ENCODE data around the gene PRICKLE3. TPM values are rescaled to one million over a fixed set of nuclear protein-coding genes. Genes with fewer than 3 reads are reported as not detected.
"Not testable (repeated sequence)": the region's sequence is repeated elsewhere in the genome, so short reads cannot be mapped to it uniquely, and the experiment has no call there.

PRICKLE3 gene
- total RNA-seq, 1 donor from 2014 or later = 4.5 TPM

DNA sequence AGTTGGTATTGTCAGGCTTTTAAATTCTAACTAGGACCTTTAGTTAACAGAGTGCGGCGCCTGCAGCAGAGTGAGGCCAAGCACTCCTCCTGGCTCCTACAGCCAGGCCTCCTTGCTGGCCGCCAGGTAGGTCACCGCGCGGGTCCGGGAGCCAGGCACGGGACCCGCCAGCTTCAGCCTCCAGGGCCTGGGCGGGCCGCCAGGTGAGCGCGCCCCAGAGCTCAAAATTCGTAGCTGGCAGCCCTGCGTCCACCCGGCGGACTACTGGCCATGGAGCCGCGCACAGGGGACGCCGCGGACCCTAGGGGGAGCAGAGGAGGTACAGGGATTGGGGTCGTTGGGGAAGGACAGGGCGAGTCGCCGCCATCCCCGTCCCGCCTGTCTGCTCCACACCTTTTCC, 23.6 kb downstream of the PRICKLE3 start, which contains the start of gene MAGIX:
MAGIX (plus strand) TSS at position 139 of the 400 bp plus-strand sequence; CDS start at position 271, 132 bp downstream.
- ATAC-seq = peak; percentile 67
- peak; percentile 79 for DNase-seq (ENCODE audit: low spot score)

DNA sequence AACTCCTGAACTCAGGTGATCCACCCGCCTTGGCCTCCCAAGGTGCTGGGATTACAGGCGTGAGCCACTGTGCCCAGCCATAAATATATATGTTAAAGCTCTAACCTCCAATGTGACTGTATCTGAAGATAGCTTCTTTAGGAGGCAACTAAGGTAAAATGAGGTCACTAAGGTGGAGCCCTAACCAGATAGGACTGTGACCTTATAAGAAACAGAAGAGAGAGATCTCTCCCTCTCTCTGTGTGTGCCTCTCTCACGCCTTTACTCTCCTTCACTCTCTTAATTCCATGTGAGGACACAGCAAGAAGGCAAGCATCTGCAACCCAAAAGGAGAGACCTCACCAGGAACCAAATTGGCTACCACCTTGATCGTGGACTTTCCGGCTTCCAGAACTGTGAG, 24.5 kb downstream of the PRICKLE3 start:
- DNase-seq (ENCODE audit: low spot score) (no peak), ATAC-seq (no peak)

DNA sequence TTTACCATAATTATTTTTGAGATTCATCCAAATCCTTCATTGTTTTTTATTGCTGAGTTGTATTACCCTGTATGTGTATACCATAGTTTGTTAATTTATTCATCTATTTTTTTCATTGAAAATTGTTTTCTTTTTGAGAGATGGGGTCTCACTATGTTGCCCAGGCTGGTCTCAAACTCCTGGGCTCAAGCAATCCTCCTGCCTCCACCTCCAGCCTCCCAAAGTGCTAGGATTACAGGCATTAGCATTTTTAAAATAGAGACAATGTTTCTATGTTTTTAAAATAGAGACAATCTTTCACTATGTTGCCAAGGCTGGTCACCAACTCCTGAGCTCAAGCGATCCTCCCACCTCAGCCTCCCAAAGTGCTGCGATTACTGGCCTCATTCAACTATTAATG, 25.3 kb downstream of the PRICKLE3 start:
- no peak for DNase-seq (ENCODE audit: low spot score)
- no peak for ATAC-seq

DNA sequence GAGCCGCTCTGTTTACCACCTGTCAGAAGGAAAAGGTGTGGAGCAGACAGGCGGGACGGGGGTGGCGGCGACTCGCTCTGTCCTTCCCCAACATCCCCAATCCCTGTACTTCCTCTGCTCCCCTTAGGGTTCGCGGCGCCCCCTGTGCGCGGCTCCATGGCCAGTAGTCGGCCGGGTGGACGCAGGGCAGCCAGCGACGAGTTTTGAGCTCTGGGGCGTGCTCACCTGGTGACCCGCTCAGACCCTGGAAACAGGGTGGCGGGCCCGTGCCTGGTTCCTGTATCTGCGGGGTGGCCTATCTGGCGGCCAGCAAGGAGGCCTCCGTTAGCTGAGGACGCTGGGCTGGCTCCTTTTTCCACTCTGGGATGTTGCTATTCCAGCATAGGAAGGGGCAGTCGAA, 29.0 kb downstream of the PRICKLE3 start:
- no peak for DNase-seq (ENCODE audit: low spot score)
- no peak for ATAC-seq

DNA sequence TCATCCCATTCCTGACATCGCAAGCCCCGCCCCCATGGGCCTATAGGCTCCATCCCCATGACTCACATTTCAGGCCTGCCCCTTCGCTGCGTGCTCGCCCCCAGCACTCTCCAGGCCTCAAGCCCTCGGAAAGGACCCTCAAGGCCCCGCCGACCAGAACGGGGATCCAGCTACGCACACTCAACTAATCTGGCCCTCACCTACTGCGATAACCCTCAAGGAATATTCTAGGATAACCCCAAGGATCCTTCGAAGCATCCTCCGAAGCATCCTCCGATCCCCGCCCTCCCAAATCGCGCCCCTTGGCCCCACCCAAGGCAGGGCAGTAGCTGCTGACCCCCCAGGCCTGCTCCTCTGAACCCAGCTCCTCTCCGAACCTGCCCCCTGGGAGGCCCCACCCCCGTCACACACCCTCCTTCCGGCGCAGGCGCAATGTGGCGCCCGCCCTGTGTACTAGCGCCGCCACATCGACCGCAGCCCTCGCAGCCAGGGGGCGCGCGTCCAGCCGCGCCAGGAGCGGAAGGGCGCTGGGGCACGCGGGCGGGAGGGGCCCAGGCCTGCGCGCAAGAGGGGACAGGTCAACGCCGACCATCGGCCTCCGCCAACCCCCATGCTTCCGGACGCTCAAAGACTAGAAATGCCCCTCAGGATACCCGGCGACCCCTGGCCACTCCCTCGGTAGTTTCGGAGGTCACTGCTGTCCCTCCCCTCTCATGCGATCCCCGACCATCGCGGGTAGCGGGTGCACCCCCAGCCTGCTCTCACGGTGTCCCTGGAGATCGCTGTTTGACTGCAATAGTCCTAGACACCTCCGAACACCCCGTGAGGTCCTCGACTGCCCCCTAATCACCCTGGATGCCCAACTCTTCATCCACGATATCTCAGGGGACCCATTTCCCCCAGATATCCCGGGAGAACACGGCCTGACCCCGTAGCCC, 30.0 kb downstream of the PRICKLE3 start:
- ATAC-seq = peak; percentile 96

DNA sequence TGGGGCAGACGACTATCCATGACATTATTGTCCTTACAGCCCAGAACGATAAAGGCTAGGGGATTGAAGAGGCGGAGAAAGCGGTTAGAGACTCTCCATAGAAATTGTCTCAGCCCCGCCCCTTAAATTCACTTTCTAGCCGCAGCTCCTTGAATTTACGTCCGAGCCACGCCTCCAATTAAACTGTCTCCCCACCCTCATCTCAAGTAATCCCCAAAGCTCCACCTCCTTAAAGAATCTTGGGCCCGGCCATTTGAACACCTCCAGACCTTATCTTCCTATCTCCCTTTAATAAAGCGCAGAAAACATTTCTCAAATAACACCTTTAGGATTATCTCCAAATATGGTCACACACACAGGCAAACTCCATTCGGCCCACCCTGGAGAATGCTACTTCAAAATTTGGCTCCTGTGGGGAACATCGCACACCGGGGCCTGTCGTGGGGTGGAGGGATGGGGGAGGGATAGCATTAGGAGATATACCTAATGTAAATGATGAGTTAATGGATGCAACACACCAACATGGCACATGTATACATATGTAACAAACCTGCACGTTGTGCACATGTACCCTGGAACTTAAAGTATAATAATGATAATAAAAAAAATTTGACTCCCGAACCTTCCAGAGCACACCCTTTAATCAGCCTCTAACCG, 30.8 kb downstream of the PRICKLE3 start:
- DNase-seq (ENCODE audit: low spot score) = no peak
- no peak for ATAC-seq

More for the DNA sequence above, 30.0 kb downstream of the PRICKLE3 start:
- DNase-seq (ENCODE audit: low spot score) = peak; percentile 89

DNA sequence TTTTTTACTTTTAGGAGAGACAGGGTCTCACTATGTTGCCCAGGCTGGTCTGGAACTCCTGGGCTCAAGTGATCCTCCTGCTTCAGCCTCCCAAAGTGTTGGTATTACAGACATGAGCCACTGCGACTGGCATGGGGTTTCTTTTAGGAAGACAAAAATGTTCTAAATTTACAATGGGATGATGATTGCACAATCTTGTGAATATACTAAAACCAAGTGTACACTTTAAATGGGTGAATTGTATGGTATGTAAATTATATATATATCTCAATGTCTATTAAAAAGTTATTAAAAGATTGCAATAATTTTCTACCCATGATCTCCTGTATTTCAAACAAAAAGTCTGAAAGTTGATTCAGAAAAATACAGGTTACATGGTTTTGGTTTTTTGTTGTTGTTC, 32.7 kb downstream of the PRICKLE3 start:
- DNase-seq (ENCODE audit: low spot score) (no peak), ATAC-seq (no peak)

DNA sequence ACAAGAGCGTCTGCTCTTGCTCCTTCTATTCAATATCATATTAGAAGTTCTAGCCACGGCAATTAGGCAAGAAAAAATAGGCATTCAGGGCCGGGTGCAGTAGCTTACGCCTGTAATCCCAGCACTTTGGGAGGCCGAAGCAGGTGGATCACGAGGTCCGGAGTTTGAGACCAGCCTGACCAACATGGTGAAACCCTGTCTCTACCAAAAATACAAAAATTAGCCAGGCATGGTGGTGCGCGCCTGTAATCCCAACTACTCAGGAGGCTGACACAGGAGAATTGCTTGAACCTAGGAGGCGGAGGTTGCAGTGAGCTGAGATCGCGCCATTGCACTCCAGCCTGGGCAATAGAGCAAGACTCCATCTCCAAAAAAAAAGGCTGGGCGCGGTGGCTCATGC, 36.9 kb downstream of the PRICKLE3 start:
- not testable (repeated sequence) for ATAC-seq; DNase-seq (ENCODE audit: low spot score)

DNA sequence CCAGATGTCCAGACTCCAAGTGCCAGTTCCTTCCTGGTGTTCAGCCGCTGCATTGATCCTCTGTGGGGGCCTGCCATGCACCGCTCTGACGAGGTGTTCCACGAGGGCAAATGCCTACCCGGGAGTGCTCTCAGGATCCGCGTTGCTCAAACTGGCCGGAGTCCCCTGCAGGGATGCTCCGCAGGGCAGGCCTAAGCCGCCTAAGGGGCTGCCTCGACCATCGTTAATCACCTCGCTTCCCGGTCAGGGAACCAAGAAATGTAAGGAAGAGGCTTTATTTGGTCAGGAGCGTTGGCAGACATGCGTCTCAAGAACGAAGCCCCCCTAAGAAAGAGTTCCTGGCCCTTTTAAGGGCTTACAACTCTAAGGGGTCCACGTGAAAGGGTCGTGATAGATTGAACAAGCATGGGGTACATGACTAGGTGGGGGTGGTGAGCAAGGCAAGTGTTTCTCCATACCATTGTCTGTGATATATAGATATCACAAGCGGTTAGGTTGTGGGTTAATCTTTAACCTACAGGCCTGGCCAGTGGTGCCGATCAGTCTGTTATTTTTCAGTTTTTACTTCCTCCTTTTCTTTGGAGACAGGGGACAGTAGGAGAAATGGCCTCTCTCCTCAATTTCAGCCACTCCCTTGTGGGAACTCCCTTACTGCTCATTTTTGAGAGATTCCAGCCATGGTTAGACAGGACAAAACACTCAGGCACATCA, 37.6 kb downstream of the PRICKLE3 start:
- not testable (repeated sequence) for ATAC-seq; DNase-seq (ENCODE audit: low spot score)

DNA sequence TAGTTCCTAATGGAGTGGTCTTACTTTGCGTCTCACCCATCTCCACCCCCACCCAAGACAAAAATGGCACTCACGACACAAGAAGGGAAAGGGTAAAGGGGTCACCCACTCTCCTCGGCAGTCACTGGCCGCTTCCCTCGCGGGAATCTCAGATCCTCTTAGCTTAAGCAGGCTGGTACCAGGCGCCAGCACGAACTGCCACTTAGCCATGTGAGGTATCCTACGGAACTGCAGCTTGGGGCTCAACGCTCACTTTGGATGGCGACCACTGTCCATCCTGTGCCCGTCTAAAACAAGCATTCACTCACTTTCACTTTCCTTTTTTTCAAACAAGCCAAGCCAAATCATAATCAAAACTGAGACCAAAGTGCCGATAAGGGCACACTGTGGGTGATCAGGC, 38.2 kb downstream of the PRICKLE3 start:
- DNase-seq (ENCODE audit: low spot score) (no peak), ATAC-seq (no peak)

DNA sequence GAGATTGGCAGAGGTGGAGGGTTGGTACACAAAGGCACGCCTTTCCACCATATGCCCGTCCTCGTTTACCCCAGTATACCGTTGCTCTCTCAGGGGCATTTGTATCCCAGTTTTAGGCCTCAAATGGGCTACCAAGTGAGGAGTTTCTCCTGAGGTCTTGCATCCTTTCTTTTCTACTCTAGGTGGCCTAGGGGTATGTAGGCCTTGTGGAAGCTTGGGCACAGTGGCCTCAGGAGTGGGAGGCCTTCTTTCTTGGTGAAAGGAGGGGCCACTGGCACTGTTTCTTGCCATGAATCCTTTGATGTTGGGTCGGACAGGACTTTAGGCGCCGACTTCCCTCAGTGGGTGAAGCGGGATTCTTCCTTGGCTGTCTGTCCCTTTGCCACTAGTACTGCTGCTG, 38.9 kb downstream of the PRICKLE3 start:
- no peak for DNase-seq (ENCODE audit: low spot score)
- no peak for ATAC-seq

DNA sequence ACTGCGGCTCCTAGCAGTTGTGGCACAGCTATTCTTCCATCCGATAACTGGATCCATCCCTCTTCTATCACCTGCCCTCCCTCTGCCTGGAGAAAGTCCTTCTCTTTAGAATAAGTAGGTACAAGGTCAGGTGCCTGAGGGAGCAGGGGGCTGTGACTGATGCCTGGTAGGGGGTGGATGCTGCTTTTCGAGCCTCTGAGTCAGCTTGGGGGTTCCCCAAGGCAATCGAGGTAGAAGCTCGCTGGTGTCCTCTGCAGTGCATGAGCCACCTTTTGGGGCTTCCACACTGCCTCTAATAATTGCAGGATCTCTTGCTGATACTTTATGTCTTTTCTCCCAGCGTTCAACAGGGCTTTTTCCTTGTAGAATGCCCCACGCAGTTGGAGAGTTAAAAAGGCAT, 43.0 kb downstream of the PRICKLE3 start:
- ATAC-seq; DNase-seq (ENCODE audit: low spot score): not testable (repeated sequence)

DNA sequence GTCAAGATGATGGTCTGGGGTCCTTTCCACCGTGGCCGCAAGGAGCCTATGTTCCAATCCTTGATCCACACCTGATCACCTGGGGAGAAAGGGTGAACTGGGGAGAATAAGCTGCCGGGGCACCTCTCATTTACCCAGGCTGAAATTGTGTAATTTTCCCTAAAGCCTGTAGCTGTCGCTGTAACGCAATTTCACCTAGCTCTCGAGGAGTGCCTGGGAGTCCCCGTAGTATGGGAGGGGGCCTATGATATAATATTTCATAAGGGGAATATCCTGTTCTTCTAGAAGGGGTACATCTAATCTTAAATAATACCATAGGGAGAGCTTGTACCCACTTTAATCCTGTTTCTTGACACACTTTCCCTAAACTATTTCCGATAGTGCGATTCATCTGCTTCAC, 43.9 kb downstream of the PRICKLE3 start:
- not testable (repeated sequence) for DNase-seq (ENCODE audit: low spot score)
- ATAC-seq = peak; percentile 31

DNA sequence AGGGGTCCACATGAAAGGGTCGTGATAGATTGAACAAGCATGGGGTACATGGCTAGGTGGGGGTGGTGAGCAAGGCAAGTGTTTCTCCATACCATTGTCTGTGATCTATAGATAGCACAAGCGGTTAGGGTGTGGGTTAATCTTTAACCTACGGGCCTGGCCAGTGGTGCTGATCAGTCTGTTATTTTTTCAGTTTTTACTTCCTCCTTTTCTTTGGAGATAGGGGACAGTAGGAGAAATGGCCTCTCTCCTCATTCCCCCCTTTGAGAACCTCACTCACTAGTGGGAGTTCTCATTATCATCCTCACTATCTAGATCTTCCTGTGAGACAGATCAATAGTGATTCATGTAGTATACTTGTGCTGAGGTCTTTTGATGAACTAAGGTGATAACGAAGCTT, 46.5 kb downstream of the PRICKLE3 start:
- DNase-seq (ENCODE audit: low spot score) (no peak), ATAC-seq (no peak)

DNA sequence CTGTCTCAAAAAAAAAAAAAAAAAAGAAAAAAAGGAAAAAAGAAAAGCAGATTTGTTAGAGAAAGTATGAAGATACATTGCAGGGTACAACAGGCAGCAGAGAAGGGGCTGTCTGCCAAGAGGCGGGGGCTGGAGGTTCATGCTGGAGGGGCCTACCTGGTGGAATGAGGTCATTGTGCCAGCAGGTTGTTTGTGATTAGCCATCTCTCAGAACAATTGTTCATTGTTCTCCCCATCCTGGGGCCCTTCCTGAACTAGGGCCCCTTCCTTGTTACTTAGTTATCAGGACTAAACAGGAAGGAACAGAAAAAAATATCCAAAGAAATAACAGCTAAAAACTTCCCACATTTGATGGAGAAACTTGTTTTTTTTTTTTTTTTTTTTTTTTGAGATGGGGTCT, 48.7 kb downstream of the PRICKLE3 start:
- DNase-seq (ENCODE audit: low spot score) (no peak), ATAC-seq (no peak)

DNA sequence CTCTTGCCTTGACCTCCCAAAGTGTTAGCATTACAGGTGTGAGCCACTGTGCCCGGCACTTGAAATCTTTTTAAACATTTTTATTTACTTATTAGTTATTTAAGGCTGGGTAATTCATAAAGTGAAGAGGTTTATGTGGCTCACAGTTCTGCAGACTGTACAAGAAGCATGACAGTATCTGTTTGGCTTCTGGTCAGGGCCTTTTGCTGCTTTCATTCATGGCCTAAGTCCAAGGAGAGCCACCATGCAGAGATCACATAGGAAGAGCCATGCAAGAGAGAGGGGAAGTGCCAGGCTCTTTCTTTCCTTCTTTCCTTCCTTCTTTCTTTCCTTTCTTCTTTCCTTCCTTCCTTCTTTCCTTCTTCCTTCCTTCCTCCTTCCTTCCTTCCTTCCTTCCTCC, 52.4 kb downstream of the PRICKLE3 start:
- ATAC-seq (no peak), DNase-seq (ENCODE audit: low spot score) (no peak)

DNA sequence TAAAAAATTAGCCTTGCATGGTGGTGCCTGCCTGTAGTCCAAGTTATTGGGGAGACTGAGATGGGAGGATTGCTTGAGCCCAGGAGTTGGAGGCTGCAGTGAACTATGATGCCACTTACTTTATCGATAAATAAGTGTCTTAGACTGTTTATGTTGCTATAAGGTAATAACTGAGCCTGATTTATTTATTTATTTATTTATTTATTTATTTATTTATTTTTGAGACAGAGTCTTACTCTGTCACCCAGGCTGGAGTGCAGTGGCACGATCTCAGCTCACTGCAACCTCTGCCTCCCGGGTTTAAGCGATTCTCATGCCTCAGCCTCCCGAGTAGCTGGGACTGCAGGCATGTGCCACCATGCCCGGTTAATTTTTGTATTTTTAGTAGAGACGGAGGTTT, 53.9 kb downstream of the PRICKLE3 start:
- not testable (repeated sequence) for DNase-seq (ENCODE audit: low spot score); ATAC-seq

DNA sequence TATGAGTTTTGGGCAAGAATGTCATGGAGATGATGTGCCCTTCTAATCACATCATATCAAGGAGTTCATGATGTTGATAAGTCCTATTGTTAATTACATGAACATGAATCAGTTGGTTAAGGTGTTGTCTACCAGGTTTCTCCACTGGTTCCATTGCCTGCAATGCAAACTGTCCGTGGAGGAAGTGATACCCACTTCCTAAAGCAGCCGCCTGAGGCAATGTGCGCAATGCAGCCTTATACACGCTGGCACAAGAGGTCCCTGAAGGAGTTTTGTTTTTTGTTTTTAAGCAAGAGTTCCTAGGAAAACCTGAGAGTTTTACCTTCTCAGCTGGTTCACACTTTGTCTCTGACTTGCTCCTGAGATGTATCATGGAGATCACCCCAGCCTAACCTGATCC, 56.7 kb downstream of the PRICKLE3 start:
- ATAC-seq = no peak

DNA sequence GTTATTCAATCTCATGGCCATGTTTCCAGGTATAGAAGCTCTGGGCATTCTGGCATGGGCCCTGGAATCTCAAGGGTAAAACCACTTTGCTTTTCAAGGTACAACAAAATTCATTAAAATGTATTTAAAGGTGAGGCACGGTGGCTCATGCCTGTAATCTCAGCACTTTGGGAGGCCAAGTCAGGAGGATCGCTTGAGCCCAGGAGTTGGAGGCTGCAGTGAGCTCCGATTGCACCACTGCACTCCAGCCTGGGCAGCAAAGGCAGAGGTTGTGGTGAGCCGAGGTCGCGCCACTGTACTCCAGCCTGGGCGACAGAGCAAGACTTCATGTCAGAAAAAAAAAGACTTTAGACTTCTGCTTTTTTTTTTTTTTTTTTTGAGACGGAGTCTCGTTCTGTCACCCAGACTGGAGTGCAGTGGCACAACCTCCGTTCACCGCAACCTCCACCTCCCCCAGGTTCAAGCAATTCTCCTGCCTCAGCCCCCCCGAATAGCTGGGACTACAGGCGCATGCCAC, 58.4 kb downstream of the PRICKLE3 start:
- not testable (repeated sequence) for DNase-seq (ENCODE audit: low spot score); ATAC-seq

More for the DNA sequence above, 56.7 kb downstream of the PRICKLE3 start:
- DNase-seq (ENCODE audit: low spot score) = no peak

All from left lobe of liver (tissue), 2 donors.